Uterus (tissue), 2 donors: Measurements from ENCODE around the gene DRD4.

Source experiments
- CTCF ChIP-seq, 4 experiments: fragments of 200-600 bp in 2 of 4; fragments of 450-650 bp in 2 of 4; sonication (generic) in 2 of 4; IDR thresholded peaks; one replicate each; pipeline ENCODE4 v1.5.1; 2016 to 2019; ENCODE audit warnings: antibody characterized with exemption in 4 of 4, mild to moderate bottlenecking in 2 of 4, moderate library complexity in 1 of 4
- POLR2A ChIP-seq, 2 donors: fragments of 450-650 bp; IDR thresholded peaks; one replicate each; pipeline ENCODE4 v1.6.1; 2016; ENCODE audit warnings: antibody characterized with exemption in 2 of 2, mild to moderate bottlenecking in 1 of 2, moderate library complexity in 1 of 2

- no peak for TF ChIP-seq POLR2A (IDR thresholded peaks at IDR 0.05)
- TF ChIP-seq CTCF (IDR thresholded peaks at IDR 0.05), result no peak
Measured at GRCh38 chr11:638631-639331, 1.7 kb downstream of the DRD4 start.
